KOPT-K1 (cell line): ENCODE results near the gene HPS1.

Experiments used
- H3K27ac ChIP-seq: fragments of 200-600 bp; sonication (generic); 2 replicates; pipeline ENCODE4 v1.5.1; 2016; ENCODE audit warnings: antibody characterized with exemption, mild to moderate bottlenecking, low read depth, low read length; ENCODE audit not compliant: poor library complexity, severe bottlenecking
- H3K36me3 ChIP-seq: fragments of 200-600 bp; sonication (generic); 2 replicates; pipeline ENCODE4 v1.5.1; 2017; ENCODE audit warnings: antibody characterized with exemption, mild to moderate bottlenecking, low read length, moderate library complexity; ENCODE audit not compliant: insufficient read depth
- H3K9me3 ChIP-seq: fragments of 200-600 bp; sonication (generic); 2 replicates; pipeline ENCODE4 v1.5.1; 2017; ENCODE audit warnings: antibody characterized with exemption, low read length, mild to moderate bottlenecking; ENCODE audit not compliant: insufficient read depth, poor library complexity, severe bottlenecking

HPS1 gene

DNA sequence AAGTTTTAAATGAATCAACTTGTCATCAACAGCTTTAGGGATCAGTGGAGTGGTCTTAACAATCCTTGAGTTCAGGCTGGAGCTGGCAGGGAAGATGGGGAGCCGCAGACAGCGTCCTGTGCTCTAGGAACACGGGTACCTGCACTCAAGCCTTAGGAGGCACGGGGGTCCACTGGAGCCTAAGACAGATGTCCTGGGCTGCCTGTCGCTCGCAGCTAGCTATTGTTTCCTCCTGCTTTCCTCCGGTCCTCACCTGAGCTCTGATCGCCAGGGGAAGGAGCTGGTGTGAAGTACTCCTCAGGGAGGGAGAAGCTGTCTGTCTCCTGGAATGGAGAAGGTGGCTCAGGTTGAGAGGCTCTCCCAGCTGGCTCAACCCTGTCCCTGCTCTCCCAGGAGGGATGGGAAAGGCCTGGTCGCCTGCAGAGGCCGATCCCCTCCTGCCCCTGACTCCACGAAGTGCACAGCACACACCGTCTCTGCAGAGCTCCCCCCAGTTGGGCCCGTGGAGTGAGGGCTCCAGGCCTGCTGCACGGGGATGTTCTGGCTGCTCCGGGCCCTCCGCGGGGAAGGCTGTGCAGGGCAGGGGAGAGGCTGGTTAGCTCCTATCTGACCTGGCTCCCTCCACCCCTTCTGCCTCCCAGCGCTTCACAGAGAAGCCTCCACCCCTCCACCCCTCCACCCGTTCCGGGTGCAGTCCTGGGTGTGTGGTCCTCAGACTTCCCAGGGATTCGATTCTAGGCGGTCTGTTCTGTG lies 17.2 kb downstream of the HPS1 start:
- Histone ChIP-seq H3K27ac (no peak overlapping the region), H3K9me3 (peaks cover 26% of the 10 kb centered on the region), H3K36me3 (peaks cover 94% of the 10 kb centered on the region)

DNA sequence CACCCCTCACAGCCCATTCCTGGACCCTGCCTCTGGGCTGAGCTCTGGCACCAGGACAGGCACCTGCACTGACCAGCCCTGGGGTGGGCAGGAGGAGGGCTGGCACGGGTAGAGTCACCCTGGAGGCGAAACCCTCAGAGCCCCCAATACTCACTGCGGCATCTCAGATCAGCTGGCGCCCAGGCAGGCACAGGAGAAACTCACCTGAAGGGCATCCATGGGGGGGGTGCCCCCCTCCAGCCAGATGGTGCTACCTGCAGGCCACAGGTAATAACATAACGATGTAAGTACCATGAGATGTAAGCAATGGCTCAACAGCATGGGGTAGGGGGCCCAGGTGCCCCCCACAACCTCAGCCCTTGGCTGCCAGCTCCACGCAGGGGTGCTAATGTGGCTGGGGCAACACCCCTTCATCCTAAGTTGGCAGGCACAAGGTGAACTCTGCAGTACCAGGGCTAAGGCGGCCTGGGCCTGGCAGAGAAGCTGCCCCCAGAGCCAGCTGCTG lies 19.7 kb downstream of the HPS1 start:
- Histone ChIP-seq H3K9me3 (peaks cover 3% of the 10 kb centered on the region), H3K27ac (no peak overlapping the region), H3K36me3 (peaks cover 88% of the 10 kb centered on the region)

- Histone ChIP-seq H3K9me3 (no peaks in the 10 kb centered on the region), H3K36me3 (peaks cover 85% of the 10 kb centered on the region), H3K27ac (no peak overlapping the region)
Observed at GRCh38 chr10:98425511-98426352, 21.0 kb downstream of the HPS1 start.

DNA sequence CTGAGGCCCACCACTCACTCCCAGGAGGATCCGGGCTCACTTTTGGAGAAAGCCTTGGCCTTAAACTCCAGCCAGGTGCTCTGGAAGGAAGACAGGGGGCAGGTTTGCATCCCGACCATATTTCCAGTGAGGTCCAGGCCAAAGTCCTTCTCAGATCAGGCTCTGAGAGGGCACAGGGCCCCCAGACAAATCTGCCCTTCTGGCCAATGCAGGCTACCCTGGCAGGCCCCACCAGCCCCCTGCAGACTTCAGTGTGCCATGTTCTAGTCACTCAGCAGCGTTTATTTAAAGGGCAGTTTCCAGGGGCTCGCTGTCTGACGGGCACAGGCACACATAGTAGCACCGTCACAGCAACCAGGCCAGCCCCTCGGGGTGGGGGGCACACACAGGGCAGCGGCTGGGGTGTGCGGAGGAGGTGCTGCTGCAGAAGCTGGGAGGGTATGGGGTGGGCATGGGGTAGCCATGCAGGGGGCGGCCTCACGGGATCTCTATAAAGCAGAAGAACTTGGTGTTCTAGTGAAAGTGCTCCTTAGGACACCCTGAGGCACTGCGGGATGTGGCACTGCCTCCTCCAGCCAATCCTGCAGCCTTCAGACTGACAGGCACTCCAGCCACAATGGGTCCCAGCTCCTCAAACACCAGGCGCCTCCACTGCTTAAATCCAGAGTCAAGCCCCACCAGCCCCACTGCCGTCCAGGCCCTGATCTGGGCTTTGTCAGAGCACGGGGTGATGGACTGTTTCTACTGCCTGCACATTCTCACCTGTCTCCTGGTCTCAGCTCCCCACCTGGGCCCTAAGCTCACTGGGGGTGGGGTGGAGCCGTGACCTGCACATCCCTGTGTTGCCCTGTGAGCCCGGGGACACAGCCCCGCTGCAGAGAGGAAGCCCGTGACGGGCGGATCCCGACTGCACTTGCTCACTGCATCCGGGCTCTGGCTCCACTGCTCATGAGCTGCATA lies 22.2 kb downstream of the HPS1 start:
- no peak overlapping the region for H3K27ac ChIP-seq
- no peaks in the 10 kb centered on the region for H3K9me3 ChIP-seq
- peaks cover 82% of the 10 kb centered on the region for H3K36me3 ChIP-seq

DNA sequence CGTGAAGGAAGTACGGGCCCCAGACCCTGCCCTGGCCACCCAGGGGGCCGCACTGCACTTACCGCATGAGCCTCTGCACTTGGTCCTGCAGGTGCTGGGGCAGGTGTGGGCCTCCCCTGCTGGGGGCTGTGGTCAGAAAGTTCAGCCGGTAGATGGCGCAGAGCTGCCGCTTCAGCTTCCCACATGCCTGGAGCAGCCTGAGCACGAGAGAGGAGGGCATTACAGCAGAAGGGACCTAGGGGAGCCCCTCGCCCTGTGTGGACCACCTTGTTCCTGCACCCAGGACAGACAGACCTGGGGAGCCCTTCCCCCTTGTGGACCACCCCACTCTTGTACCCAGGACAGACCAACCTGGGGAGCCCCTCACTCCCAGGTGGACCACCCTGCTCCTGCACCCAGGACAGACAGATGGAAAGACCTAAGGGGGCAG lies 23.0 kb downstream of the HPS1 start:
- Histone ChIP-seq H3K36me3 (peaks cover 85% of the 10 kb centered on the region), H3K27ac (no peak overlapping the region), H3K9me3 (no peaks in the 10 kb centered on the region)

DNA sequence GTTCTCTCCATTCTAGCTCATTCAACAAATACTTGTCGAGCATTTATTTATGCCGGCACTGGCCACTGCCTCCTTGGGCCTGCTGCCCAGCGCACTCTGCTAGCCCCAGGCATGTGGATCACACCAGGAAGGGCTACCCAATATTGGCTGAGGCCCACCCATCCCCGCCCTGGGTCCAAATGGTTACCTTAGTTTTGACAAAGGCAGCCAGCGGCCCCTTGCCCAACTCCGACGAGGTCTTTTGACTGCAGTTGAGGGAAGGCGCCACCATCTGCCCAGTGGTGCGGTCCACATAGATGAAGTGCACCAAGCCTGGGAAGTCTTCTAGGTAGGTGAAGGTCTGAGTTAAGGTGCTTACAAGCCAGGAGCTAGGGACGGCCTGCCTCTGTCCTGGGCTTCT lies 24.6 kb downstream of the HPS1 start:
- Histone ChIP-seq H3K27ac (no peak overlapping the region), H3K36me3 (peaks cover 85% of the 10 kb centered on the region), H3K9me3 (no peaks in the 10 kb centered on the region)

DNA sequence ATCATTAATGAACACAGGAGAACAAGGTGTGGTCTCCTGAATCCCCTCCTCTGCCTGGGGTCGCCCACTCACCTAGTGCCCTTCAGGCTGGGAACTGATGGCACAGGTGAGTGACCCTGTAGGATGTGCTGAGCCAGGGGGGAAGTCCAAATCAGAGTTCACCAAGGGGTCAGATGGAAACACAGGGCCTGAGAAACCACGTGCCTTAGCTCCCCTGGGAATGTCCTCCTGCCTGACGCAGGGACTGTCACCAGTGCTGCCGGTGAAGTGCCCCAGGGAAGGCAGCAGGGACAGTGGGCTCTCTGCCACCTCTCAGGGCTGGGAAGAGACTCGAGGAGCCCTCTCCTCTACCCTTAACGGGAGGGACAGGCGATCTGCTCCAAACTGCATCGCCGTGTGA lies 25.9 kb downstream of the HPS1 start:
- Histone ChIP-seq H3K27ac (no peak overlapping the region), H3K36me3 (peaks cover 81% of the 10 kb centered on the region), H3K9me3 (no peaks in the 10 kb centered on the region)

GRCh38 chr10:98419469-98420261 lies 27.1 kb downstream of the HPS1 start:
- Histone ChIP-seq H3K36me3 (peaks cover 70% of the 10 kb centered on the region), H3K9me3 (no peaks in the 10 kb centered on the region), H3K27ac (no peak overlapping the region)

DNA sequence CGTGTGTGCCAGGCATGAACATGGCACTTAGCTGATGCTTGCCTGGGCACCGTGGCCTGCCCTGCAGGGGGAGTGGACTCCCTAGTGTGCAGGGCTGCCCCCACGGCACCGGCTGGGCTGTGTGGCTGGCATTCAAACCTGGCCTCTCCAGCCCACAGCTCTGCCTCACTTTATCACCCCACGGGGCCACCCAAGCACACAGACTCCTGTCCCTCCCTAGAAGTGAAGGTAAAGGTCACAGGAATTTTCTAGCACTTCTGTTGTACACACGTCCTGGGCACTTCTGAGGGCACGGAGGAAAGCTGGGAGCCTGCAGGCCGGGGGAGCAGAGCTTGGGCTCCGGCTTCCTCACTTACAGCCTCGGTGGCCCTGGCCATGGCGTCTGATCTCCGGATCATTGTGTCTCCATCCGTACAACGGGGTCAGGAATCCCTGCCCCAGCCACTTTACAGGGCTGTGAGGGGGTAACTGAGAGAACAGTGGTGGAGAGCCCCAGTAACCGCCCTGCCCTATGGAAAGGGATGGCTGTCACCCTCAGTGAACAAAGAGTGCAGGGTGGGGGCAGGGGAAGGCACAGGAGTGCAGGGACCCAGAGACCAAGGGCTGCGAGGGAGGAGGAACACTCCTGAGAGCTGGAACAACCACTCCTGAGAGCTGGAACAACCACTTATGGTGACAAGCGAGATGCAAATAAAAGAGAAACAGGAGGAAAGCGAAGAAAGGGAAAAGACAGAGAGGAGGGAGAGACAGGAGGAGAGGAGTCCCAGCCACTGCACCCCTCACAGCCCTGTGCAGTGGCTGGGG lies 27.9 kb downstream of the HPS1 start:
- Histone ChIP-seq H3K27ac (no peak overlapping the region), H3K36me3 (peaks cover 68% of the 10 kb centered on the region), H3K9me3 (no peaks in the 10 kb centered on the region)

DNA sequence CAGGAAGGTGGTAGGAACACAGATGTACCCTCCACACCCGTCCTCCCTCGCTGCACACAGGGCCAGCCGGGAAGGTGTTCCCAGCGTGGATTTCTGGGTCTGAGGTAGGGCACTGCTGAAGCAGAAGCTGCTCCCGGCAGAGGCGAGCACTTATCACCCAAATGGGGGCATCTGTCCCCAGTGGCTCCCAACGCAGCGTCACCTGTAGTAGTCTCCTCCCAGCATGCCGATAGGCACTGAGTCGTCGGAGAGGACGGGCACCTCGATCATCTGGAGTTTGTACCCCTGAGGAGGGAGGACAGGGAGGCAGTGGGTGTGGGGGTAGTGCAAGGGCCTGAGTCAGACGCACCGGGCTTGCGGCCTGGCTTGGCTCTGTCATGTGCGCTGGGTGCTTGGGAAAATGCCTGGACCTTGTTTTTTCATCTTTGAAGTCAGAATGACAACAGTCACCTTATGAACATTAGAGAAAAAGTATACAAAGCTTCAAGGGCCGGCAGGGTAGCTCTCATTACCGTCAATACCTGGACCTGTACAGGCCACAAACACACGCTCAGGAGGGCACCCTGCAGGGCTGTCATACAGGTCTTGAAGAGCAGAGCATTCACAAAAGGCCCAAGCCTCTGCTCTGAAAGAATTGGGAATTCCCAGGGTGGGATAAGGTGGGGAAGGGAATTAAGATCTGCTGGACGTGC lies 28.6 kb downstream of the HPS1 start:
- H3K9me3 ChIP-seq = no peaks in the 10 kb centered on the region
- peaks cover 60% of the 10 kb centered on the region for H3K36me3 ChIP-seq
- no peak overlapping the region for H3K27ac ChIP-seq

DNA sequence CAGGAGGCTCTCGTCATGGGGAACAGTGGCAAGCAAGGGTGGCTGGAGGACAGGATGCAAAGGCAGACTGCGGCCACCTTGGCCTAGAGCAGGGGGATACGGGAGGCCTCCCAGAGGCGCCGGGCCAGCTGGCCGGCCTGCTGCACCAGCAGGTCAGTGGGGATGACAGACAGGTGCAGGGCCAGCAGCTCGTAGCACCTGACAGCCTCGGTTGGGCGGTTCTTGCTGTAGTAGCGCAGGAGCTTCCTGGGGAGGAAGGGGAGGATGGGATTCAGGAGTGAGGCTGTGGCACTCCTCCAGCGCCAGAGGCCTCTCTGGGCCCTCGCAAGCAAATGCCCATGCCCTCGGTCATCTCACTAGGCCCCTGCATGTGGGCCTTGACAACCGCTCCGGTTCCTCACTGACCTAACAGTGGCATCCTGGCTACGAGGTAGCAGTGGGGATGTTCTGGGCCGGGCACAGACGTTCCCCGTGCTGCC lies 29.2 kb downstream of the HPS1 start:
- peaks cover 54% of the 10 kb centered on the region for H3K36me3 ChIP-seq
- no peak overlapping the region for H3K27ac ChIP-seq
- no peaks in the 10 kb centered on the region for H3K9me3 ChIP-seq

- Histone ChIP-seq H3K9me3 (no peaks in the 10 kb centered on the region), H3K27ac (no peak overlapping the region), H3K36me3 (peaks cover 49% of the 10 kb centered on the region; the same call in 1 of the 2 replicates)
Observed at GRCh38 chr10:98416606-98417388, 29.9 kb downstream of the HPS1 start.
